Tibial artery (tissue), 4 donors: ENCODE measurements around the gene MGST3.

Experiments used
- DNase-seq, 2 donors: peaks; one replicate each; pipeline ENCODE4 v3.0.0-alpha.2; 2019
- H3K27ac ChIP-seq, 2 donors: fragments of 200-600 bp; sonication (generic) in 1 of 2; 1 replicate in 1 of 2; 2 replicates in 1 of 2; pipeline ENCODE4 v1.5.1; 2018 to 2019; ENCODE audit warnings: mild to moderate bottlenecking in 1 of 2
- H3K27me3 ChIP-seq, 2 donors: fragments of 200-600 bp; sonication (generic) in 1 of 2; one replicate each; pipeline versions ENCODE4 v1.5.1 to v1.6.0; 2016 to 2019
- H3K36me3 ChIP-seq, 3 donors: fragments of 200-600 bp; sonication (generic) in 2 of 3; one replicate each; pipeline ENCODE4 v1.5.1; 2016 to 2019; ENCODE audit warnings: mild to moderate bottlenecking in 2 of 3
- H3K4me1 ChIP-seq, 4 donors: fragments of 200-600 bp; sonication (generic) in 2 of 4; 1 replicate in 3 of 4; 2 replicates in 1 of 4; pipeline ENCODE4 v1.5.1; 2016 to 2019
- H3K4me3 ChIP-seq, 2 donors: fragments of 200-600 bp; sonication (generic) in 1 of 2; 1 replicate in 1 of 2; 2 replicates in 1 of 2; pipeline ENCODE4 v1.5.1; 2018 to 2019; ENCODE audit warnings: mild to moderate bottlenecking in 2 of 2
- H3K9me3 ChIP-seq, 3 donors: fragments of 200-600 bp; sonication (generic) in 1 of 3; one replicate each; pipeline ENCODE4 v1.5.1; 2016 to 2019
- CTCF ChIP-seq, 2 experiments: fragments of 200-600 bp in 1 of 2; fragments of 450-650 bp in 1 of 2; IDR thresholded peaks; one replicate each; pipeline ENCODE4 v1.5.1; 2017 to 2019; ENCODE audit warnings: antibody characterized with exemption in 2 of 2, mild to moderate bottlenecking in 1 of 2, moderate library complexity in 1 of 2
- intact Hi-C: fragments of 100-400 bp; cut with DNase I; formaldehyde crosslinking; loops from one replicate; pipeline ENCODE4 v1.15.0; 2023; ENCODE audit warnings: low total_unique reads

Gene MGST3

GRCh38 chr1:165619647-165620151 lies 11.3 kb upstream of the MGST3 start:
- DNase-seq, result no peak
- intact Hi-C loops, result no loop called here
- no peak for TF ChIP-seq CTCF (IDR thresholded peaks at IDR 0.05)
- Histone ChIP-seq H3K9me3 (no peaks in the 10 kb centered on the region), H3K27ac (no peak overlapping the region), H3K36me3 (no peaks in the 10 kb centered on the region), H3K4me1 (no peaks in the 10 kb centered on the region), H3K4me3 (no peak overlapping the region), H3K27me3 (peaks cover 0 to 3% of the 10 kb centered on the region in 2 donors)

- Histone ChIP-seq H3K9me3 (no peaks in the 10 kb centered on the region), H3K27ac (no peak overlapping the region), H3K4me3 (no peak overlapping the region), H3K36me3 (no peaks in the 10 kb centered on the region), H3K4me1 (no peaks in the 10 kb centered on the region), H3K27me3 (no peaks in the 10 kb centered on the region)
- no peak for TF ChIP-seq CTCF (IDR thresholded peaks at IDR 0.05)
- intact Hi-C loops, result no loop called here
- no peak for DNase-seq
These were observed 7.4 kb upstream of the MGST3 start for GRCh38 chr1:165623624-165624023.

- Histone ChIP-seq H3K4me3 (no peak overlapping the region), H3K4me1 (no peaks in the 10 kb centered on the region), H3K27ac (no peak overlapping the region), H3K27me3 (no peaks in the 10 kb centered on the region), H3K9me3 (no peaks in the 10 kb centered on the region), H3K36me3 (no peaks in the 10 kb centered on the region)
- no peak for TF ChIP-seq CTCF (IDR thresholded peaks at IDR 0.05)
- intact Hi-C loops, result no loop called here
- no peak for DNase-seq
These were observed 6.6 kb upstream of the MGST3 start for GRCh38 chr1:165624441-165624840.

GRCh38 chr1:165628147-165628822 lies 2.7 kb upstream of the MGST3 start:
- Histone ChIP-seq H3K27ac (no peak overlapping the region), H3K36me3 (no peaks in the 10 kb centered on the region), H3K4me1 (peaks cover 0 to 13% (median 10%) of the 10 kb centered on the region in 4 donors), H3K4me3 (no peak overlapping the region), H3K9me3 (no peaks in the 10 kb centered on the region), H3K27me3 (no peaks in the 10 kb centered on the region)
- intact Hi-C loops, result no loop called here
- no peak for TF ChIP-seq CTCF (IDR thresholded peaks at IDR 0.05)
- DNase-seq, result no peak

GRCh38 chr1:165629151-165629550 lies 1.9 kb upstream of the MGST3 start:
- Histone ChIP-seq H3K36me3 (no peaks in the 10 kb centered on the region), H3K27ac (no peak overlapping the region), H3K27me3 (no peaks in the 10 kb centered on the region), H3K9me3 (no peaks in the 10 kb centered on the region), H3K4me1 (peaks cover 0 to 22% (median 18%) of the 10 kb centered on the region in 4 donors), H3K4me3 (no peak overlapping the region)
- intact Hi-C loops, result no loop called here
- no peak for TF ChIP-seq CTCF (IDR thresholded peaks at IDR 0.05)
- no peak for DNase-seq
